Calu3 (cell line): ENCODE results near the gene C10orf88. TPM values are rescaled to one million over a fixed set of nuclear protein-coding genes. Genes with fewer than 3 reads are reported as not detected.

Experiments used
- BruUV-seq: library from RNA; stranded (reverse); fragments of 400-500 nt; replicated peaks from 2 replicates; lab custom pipeline; 2021; lab: Mats Ljungman, UMichigan
- CTCF ChIA-PET: fragments of 300-600 bp; sonication (Branson Sonifier 250); formaldehyde crosslinking; loops from one replicate; lab custom pipeline; 2022; ENCODE audit warnings: antibody characterized with exemption; lab: Charles Lee
- DNase-seq: peaks from one replicate; pipeline ENCODE4 v3.0.0; 2022
- H3K27ac Mint-ChIP-seq: one replicate; pipeline ENCODE4 v1.8.0; 2022; ENCODE audit warnings: mixed read lengths; ENCODE audit not compliant: unreplicated experiment
- H3K27me3 Mint-ChIP-seq: one replicate; pipeline ENCODE4 v1.8.0; 2022; ENCODE audit warnings: mixed read lengths; ENCODE audit not compliant: unreplicated experiment
- H3K36me3 Mint-ChIP-seq: one replicate; pipeline ENCODE4 v1.8.0; 2022; ENCODE audit warnings: mild to moderate bottlenecking, moderate library complexity, mixed read lengths; ENCODE audit not compliant: insufficient read depth, unreplicated experiment
- H3K4me1 Mint-ChIP-seq: one replicate; pipeline ENCODE4 v1.8.0; 2022; ENCODE audit warnings: mild to moderate bottlenecking, low read depth, mixed read lengths; ENCODE audit not compliant: unreplicated experiment
- H3K4me3 Mint-ChIP-seq: one replicate; pipeline ENCODE4 v1.8.0; 2022; ENCODE audit warnings: mild to moderate bottlenecking, low read depth, moderate library complexity, mixed read lengths; ENCODE audit not compliant: unreplicated experiment
- H3K9me3 Mint-ChIP-seq: one replicate; pipeline ENCODE4 v1.8.0; 2022; ENCODE audit warnings: low read depth, mixed read lengths; ENCODE audit not compliant: unreplicated experiment
- intact Hi-C: fragments of 100-400 bp; cut with micrococcal nuclease; formaldehyde crosslinking; loops from one replicate; pipeline ENCODE4 v1.10.0; 2022; ENCODE audit not compliant: unreplicated experiment
- total RNA-seq: library from RNA; stranded (reverse); gene quantifications from 2 replicates; pipeline ENCODE4 v1.2.3, GENCODE V29; 2022
- TF ChIP-seq, protein P1 (sequence below): fragments of 200-600 bp; IDR thresholded peaks from one replicate; pipeline ENCODE4 v1.8.0; 2022; ENCODE audit warnings: antibody characterized with exemption; ENCODE audit not compliant: unreplicated experiment

The C10orf88 gene
- total RNA-seq, 1 experiment from 2014 or later = 7.8 TPM

- no peak overlapping the region for H3K27ac Mint-ChIP-seq
- intact Hi-C loops = no loop called here
- no peaks in the 10 kb centered on the region for H3K4me1 Mint-ChIP-seq
- BruUV-seq = no TSS peak
- H3K27me3 Mint-ChIP-seq = no peaks in the 10 kb centered on the region
- TF ChIP-seq, protein P1, sequence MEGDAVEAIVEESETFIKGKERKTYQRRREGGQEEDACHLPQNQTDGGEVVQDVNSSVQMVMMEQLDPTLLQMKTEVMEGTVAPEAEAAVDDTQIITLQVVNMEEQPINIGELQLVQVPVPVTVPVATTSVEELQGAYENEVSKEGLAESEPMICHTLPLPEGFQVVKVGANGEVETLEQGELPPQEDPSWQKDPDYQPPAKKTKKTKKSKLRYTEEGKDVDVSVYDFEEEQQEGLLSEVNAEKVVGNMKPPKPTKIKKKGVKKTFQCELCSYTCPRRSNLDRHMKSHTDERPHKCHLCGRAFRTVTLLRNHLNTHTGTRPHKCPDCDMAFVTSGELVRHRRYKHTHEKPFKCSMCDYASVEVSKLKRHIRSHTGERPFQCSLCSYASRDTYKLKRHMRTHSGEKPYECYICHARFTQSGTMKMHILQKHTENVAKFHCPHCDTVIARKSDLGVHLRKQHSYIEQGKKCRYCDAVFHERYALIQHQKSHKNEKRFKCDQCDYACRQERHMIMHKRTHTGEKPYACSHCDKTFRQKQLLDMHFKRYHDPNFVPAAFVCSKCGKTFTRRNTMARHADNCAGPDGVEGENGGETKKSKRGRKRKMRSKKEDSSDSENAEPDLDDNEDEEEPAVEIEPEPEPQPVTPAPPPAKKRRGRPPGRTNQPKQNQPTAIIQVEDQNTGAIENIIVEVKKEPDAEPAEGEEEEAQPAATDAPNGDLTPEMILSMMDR = no peak
- peaks cover 12% of the 10 kb centered on the region for H3K9me3 Mint-ChIP-seq
- no peak for DNase-seq
- no peaks in the 10 kb centered on the region for H3K36me3 Mint-ChIP-seq
- CTCF ChIA-PET = no interaction called here
- no peak overlapping the region for H3K4me3 Mint-ChIP-seq
These were observed 12.9 kb upstream of the C10orf88 start for GRCh38 chr10:122966879-122967278.

GRCh38 chr10:122962405-122962804 is 8.4 kb upstream of the C10orf88 start:
- H3K4me3 Mint-ChIP-seq = no peak overlapping the region
- DNase-seq = no peak
- H3K27ac Mint-ChIP-seq = no peak overlapping the region
- CTCF ChIA-PET = no interaction called here
- intact Hi-C loops = no loop called here
- no peaks in the 10 kb centered on the region for H3K9me3 Mint-ChIP-seq
- TF ChIP-seq, protein P1 = no peak
- no TSS peak for BruUV-seq
- H3K36me3 Mint-ChIP-seq = no peaks in the 10 kb centered on the region
- no peaks in the 10 kb centered on the region for H3K4me1 Mint-ChIP-seq
- no peaks in the 10 kb centered on the region for H3K27me3 Mint-ChIP-seq

DNA sequence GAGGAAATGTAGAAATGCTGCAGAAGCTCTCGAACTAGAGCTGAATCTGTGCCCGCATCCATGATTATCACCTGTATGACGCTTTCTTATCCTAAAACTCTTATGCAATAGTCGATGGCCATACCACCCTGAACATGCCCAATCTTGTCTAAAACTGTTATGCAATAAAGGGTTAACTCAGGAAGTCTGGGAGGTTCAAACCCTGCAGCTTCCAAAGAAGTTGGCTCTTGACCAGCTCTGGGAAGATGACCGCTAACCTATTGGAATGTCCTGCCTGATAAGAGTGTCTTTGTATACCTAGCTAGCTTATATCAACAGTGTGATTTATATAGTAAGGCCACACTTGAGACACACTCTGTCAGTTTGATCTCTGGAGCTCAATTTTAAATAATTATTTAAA is 3.4 kb upstream of the C10orf88 start:
- Mint-ChIP-seq H3K4me1 (no peaks in the 10 kb centered on the region), H3K9me3 (no peaks in the 10 kb centered on the region), H3K27me3 (no peaks in the 10 kb centered on the region), H3K27ac (no peak overlapping the region), H3K36me3 (peaks cover 22% of the 10 kb centered on the region), H3K4me3 (no peak overlapping the region)
- TF ChIP-seq, protein P1 = no peak
- no TSS peak for BruUV-seq
- CTCF ChIA-PET = no interaction called here
- intact Hi-C loops = no loop called here
- no peak for DNase-seq

DNA sequence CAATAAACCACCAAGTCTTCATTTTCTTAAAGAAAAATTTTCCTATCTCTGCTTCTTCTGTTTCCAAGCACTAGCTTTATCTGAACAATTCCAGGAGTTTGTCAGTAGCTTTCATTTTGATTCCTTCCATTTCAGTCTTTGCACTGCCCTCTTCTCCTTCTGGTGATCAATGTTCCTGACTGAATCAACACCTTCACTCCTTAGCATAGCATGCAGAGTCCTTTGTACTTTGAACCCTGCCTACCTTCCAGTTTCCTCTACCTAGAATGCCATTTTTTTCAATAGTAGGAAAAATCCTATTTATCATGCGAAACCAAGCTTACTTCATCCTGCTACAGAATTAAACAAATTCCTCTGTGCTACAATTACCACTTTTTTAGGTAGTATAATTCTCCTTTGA is 1.9 kb upstream of the C10orf88 start:
- no peak overlapping the region for H3K4me3 Mint-ChIP-seq

More for the DNA sequence above, 1.9 kb upstream of the C10orf88 start:
- H3K36me3 Mint-ChIP-seq = peaks cover 22% of the 10 kb centered on the region
- no peaks in the 10 kb centered on the region for H3K27me3 Mint-ChIP-seq
- DNase-seq = no peak
- no peaks in the 10 kb centered on the region for H3K9me3 Mint-ChIP-seq
- intact Hi-C loops = no loop called here
- BruUV-seq = no TSS peak
- CTCF ChIA-PET = no interaction called here
- H3K27ac Mint-ChIP-seq = no peak overlapping the region
- no peaks in the 10 kb centered on the region for H3K4me1 Mint-ChIP-seq
- TF ChIP-seq, protein P1 = no peak
